Neural cell (in vitro differentiated cells): Measurements from ENCODE around the gene CFAP157. TPM values are rescaled to one million over a fixed set of nuclear protein-coding genes. Genes with fewer than 3 reads are reported as not detected.

Experiments
- H2AFZ ChIP-seq: fragments of 200-600, 300-800 bp; sonication (generic), shearing (Covaris generic); 2 replicates; pipeline ENCODE4 v1.6.0; 2014; ENCODE audit warnings: low read depth, mild to moderate bottlenecking, antibody characterized with exemption, low read length, moderate library complexity
- H3F3A ChIP-seq: fragments of 200-600 bp; shearing (Covaris generic); 2 replicates; pipeline ENCODE4 v1.6.1; 2016; ENCODE audit warnings: mild to moderate bottlenecking, moderate library complexity, mixed read lengths, antibody characterized with exemption, low read length; ENCODE audit not compliant: insufficient read depth, poor library complexity, severe bottlenecking
- H3K27ac ChIP-seq: fragments of 200-600, 300-800 bp; sonication (generic), shearing (Covaris generic); 2 replicates; pipeline ENCODE4 v1.5.1; 2014; ENCODE audit warnings: mild to moderate bottlenecking, low read length, moderate library complexity
- H3K27me3 ChIP-seq: fragments of 300-800, 200-600 bp; sonication (generic), shearing (Covaris generic); 2 replicates; pipeline ENCODE4 v1.6.0; 2014; ENCODE audit warnings: mild to moderate bottlenecking, low read depth, low read length, moderate library complexity; ENCODE audit not compliant: insufficient read depth
- H3K36me3 ChIP-seq: fragments of 300-800, 200-600 bp; sonication (generic), shearing (Covaris generic); 2 replicates; pipeline ENCODE4 v1.5.1; 2014; ENCODE audit warnings: mild to moderate bottlenecking, antibody characterized with exemption, low read length, moderate library complexity; ENCODE audit not compliant: insufficient read depth
- H3K4me2 ChIP-seq: fragments of 300-800, 200-600 bp; sonication (generic), shearing (Covaris generic); 2 replicates; pipeline ENCODE4 v1.6.0; 2014; ENCODE audit warnings: mild to moderate bottlenecking, low read length
- H3K4me3 ChIP-seq: fragments of 300-800, 200-600 bp; sonication (generic), shearing (Covaris generic); 2 replicates; pipeline ENCODE4 v1.5.1; 2014; ENCODE audit warnings: mild to moderate bottlenecking, low read length, moderate library complexity
- H3K79me2 ChIP-seq: fragments of 200-600 bp; shearing (Covaris generic); replicated peaks from 2 replicates; pipeline ENCODE4 v1.6.0; 2014; ENCODE audit warnings: mild to moderate bottlenecking, low read length, moderate library complexity; ENCODE audit not compliant: insufficient read depth
- H3K9ac ChIP-seq: fragments of 300-800, 200-600 bp; sonication (generic), shearing (Covaris generic); 2 replicates; pipeline ENCODE4 v1.6.1; 2016; ENCODE audit warnings: mild to moderate bottlenecking, low read length, mixed read lengths
- H3K9me2 ChIP-seq: fragments of 200-600 bp; shearing (Covaris generic); 2 replicates; pipeline ENCODE4 v1.6.1; 2016; ENCODE audit warnings: mild to moderate bottlenecking, low read length, mixed read lengths; ENCODE audit not compliant: insufficient read depth
- H3K9me3 ChIP-seq: fragments of 200-600, 300-800 bp; sonication (generic), shearing (Covaris generic); 2 replicates; pipeline ENCODE4 v1.6.1; 2016; ENCODE audit warnings: mild to moderate bottlenecking, mixed run types, low read length, moderate library complexity, mixed read lengths
- H4K20me1 ChIP-seq: fragments of 200-600 bp; shearing (Covaris generic); 2 replicates; pipeline ENCODE4 v1.6.1; 2016; ENCODE audit warnings: mild to moderate bottlenecking, mixed run types; ENCODE audit not compliant: insufficient read depth
- CTCF ChIP-seq: fragments of 450-650 bp; IDR thresholded peaks from 2 replicates; pipeline ENCODE4 v1.5.1; 2014; ENCODE audit warnings: antibody characterized with exemption, mild to moderate bottlenecking, moderate library complexity; ENCODE audit not compliant: poor library complexity, severe bottlenecking
- EP300 ChIP-seq: fragments of 450-650 bp; conservative IDR thresholded peaks from 2 replicates; pipeline ENCODE4 v1.6.1; 2014; ENCODE audit warnings: antibody characterized with exemption, mild to moderate bottlenecking, moderate library complexity; ENCODE audit not compliant: poor library complexity, severe bottlenecking
- EZH2 ChIP-seq: fragments of 200-600, 300-800 bp; shearing (Covaris generic), sonication (generic); IDR thresholded peaks from 2 replicates; pipeline ENCODE4 v1.6.1; 2014; ENCODE audit warnings: antibody characterized with exemption, low read length, borderline replicate concordance, mild to moderate bottlenecking; ENCODE audit not compliant: insufficient read depth, poor library complexity, severe bottlenecking
- MXI1 ChIP-seq: fragments of 450-650 bp; conservative IDR thresholded peaks from 2 replicates; pipeline ENCODE4 v1.6.1; 2014; ENCODE audit warnings: antibody characterized with exemption, mild to moderate bottlenecking; ENCODE audit not compliant: poor library complexity, severe bottlenecking
- POLR2AphosphoS5 ChIP-seq: IDR thresholded peaks from 2 replicates; pipeline ENCODE4 v1.6.1; 2012
- RAD21 ChIP-seq: fragments of 450-650 bp; conservative IDR thresholded peaks from 2 replicates; pipeline ENCODE4 v1.6.1; 2014; ENCODE audit warnings: antibody characterized with exemption, mild to moderate bottlenecking, moderate library complexity
- REST ChIP-seq: IDR thresholded peaks from 2 replicates; pipeline ENCODE4 v1.6.1; 2012; ENCODE audit warnings: borderline replicate concordance
- SMC3 ChIP-seq: fragments of 450-650 bp; conservative IDR thresholded peaks from 2 replicates; pipeline ENCODE4 v1.6.1; 2014; ENCODE audit warnings: antibody characterized with exemption, mild to moderate bottlenecking, moderate library complexity; ENCODE audit not compliant: poor library complexity
- TAF1 ChIP-seq: IDR thresholded peaks from 2 replicates; pipeline ENCODE4 v1.6.1; 2012; ENCODE audit warnings: low read depth
- polyA plus RNA-seq: library from polyadenylated mRNA; depleted of rRNA; stranded (reverse); fragments of >200 nt; gene quantifications from 2 replicates; pipeline ENCODE4 v1.2.3, GENCODE V29; 2014

CFAP157 gene
- polyA plus RNA-seq, 1 donor from 2014 or later, result 1.3 TPM

DNA sequence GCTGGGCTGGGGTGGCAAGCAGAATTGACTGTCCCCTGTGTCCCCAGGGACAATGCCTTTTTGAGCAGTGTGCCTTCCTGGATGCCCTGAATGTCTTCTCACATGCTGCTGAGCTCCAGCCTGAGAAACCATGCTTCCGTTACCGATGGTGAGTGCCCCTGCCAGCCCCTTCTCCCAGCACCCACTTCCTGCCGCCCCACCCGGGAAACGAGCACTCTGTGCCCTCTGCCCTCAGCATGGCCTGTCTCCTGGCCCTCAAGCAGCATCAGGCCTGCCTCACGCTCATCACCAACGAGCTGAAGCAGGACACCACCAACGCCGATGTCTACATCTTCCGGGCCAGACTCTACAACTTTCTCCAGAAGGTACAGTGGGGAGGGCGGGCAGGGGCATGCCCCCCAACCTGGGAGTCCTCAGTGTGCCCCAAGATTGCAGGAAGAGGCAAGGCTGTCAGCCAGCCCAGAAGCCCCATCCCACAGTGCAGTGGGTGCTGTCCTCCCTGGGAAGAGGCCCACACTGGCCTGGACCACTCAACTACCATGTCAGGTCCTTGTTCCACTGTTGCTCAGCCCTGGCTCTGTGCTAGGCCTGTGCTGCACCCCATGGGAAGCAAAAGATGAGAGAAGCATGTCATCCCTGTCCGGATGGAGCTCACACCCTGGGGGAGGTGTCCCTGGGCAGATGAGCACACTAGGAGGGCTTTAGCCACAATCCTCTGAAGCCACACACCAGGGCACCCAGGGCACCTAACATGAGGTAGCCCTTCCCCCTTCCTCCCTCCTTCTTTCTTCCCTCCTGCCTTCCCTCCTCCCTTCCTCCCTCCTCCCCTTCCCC lies 13.5 kb downstream of the CFAP157 start:
- no peak overlapping the region for H3K27ac ChIP-seq

DNA sequence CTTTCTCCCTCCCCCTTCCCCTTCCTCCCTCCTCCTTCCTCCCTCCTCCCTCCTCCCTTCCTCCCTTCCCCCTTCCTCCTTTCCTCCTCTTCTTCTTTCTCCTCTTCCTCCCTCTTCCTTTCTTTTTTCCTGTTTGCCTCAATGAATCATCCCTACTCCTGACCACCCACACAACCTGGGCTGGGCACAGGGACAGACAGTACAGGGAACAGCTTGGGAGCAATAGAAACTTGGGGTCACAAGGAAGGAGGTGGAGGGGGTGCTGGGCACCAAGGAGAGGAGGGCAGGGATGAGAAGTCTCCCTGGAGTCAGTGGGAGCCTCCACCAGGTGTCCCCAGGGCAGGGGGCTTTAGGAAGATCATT lies 14.1 kb downstream of the CFAP157 start:
- Histone ChIP-seq H3K4me2 (no peak overlapping the region), H3K79me2 (no peaks in the 10 kb centered on the region), H2AFZ (no peak overlapping the region), H3K9ac (no peak overlapping the region), H3K27me3 (no peaks in the 10 kb centered on the region), H3K9me3 (no peaks in the 10 kb centered on the region), H3F3A (no peaks in the 10 kb centered on the region), H3K4me3 (no peak overlapping the region), H3K27ac (no peak overlapping the region), H3K9me2 (no peaks in the 10 kb centered on the region), H3K36me3 (no peaks in the 10 kb centered on the region), H4K20me1 (no peaks in the 10 kb centered on the region)
- no peak for TF ChIP-seq MXI1
- TF ChIP-seq RAD21, result no peak
- TF ChIP-seq REST, result no peak
- no peak for TF ChIP-seq TAF1
- TF ChIP-seq EP300, result no peak
- TF ChIP-seq SMC3, result no peak
- TF ChIP-seq POLR2AphosphoS5, result no peak

More for the DNA sequence above, 13.5 kb downstream of the CFAP157 start:
- Histone ChIP-seq H3K9ac (no peak overlapping the region), H3K4me3 (no peak overlapping the region), H3K36me3 (no peaks in the 10 kb centered on the region), H3K9me2 (no peaks in the 10 kb centered on the region), H3F3A (no peaks in the 10 kb centered on the region), H4K20me1 (no peaks in the 10 kb centered on the region), H2AFZ (no peak overlapping the region), H3K4me2 (no peak overlapping the region), H3K79me2 (no peaks in the 10 kb centered on the region), H3K27me3 (no peaks in the 10 kb centered on the region), H3K9me3 (no peaks in the 10 kb centered on the region)
- TF ChIP-seq EP300, result no peak
- no peak for TF ChIP-seq REST
- TF ChIP-seq MXI1, result no peak
- TF ChIP-seq POLR2AphosphoS5, result no peak
- TF ChIP-seq TAF1, result no peak
- TF ChIP-seq CTCF, result no peak
- no peak for TF ChIP-seq RAD21
- TF ChIP-seq EZH2, result no peak
- no peak for TF ChIP-seq SMC3
